ENCODE data around the gene MED25. TPM values are rescaled to one million over a fixed set of nuclear protein-coding genes. Genes with fewer than 3 reads are reported as not detected.
A peak's percentile ranks its signal among the peaks of the same experiment; 100 is the strongest.

The MED25 gene
- total RNA-seq, 2 donors from 2014 or later: 55.6 to 56.1 TPM

- H3K27ac Mint-ChIP-seq: peak within 1 kb of the TSS; percentile 88
- H3K36me3 Mint-ChIP-seq (ENCODE audit: low read depth): peaks cover 26% of the 10 kb centered on the region
- H3K9me3 Mint-ChIP-seq: no peaks in the 10 kb centered on the region
- H3K4me1 Mint-ChIP-seq: peaks cover 28% of the 10 kb centered on the region
- peak; percentile 92 for ATAC-seq (replicated peaks)
- no peaks in the 10 kb centered on the region for H3K27me3 Mint-ChIP-seq
- peak within 1 kb of the TSS; percentile 87 for H3K4me3 Mint-ChIP-seq
These were observed 32.6 kb downstream of the MED25 start, which contains the start of gene PTOV1 for GRCh38 chr19:49850487-49851342. Gene PTOV1, plus strand, starts transcription at chr19:49851159.

GRCh38 chr19:49851456-49852259 is 33.6 kb downstream of the MED25 start:
- no peaks in the 10 kb centered on the region for H3K9me3 Mint-ChIP-seq
- H3K4me1 Mint-ChIP-seq: peaks cover 28% of the 10 kb centered on the region
- peaks cover 35% of the 10 kb centered on the region for H3K36me3 Mint-ChIP-seq (ENCODE audit: low read depth)
- H3K27ac Mint-ChIP-seq: peak overlapping the region; percentile 87
- peak overlapping the region; percentile 87 for H3K4me3 Mint-ChIP-seq
- ATAC-seq (replicated peaks): no peak
- H3K27me3 Mint-ChIP-seq: no peaks in the 10 kb centered on the region

- H3K27ac Mint-ChIP-seq: peak overlapping the region; percentile 87
- no peaks in the 10 kb centered on the region for H3K27me3 Mint-ChIP-seq
These were observed 34.6 kb downstream of the MED25 start for GRCh38 chr19:49852631-49853126.

GRCh38 chr19:49853852-49854377 is 35.8 kb downstream of the MED25 start:
- H3K4me1 Mint-ChIP-seq: peaks cover 21% of the 10 kb centered on the region
- no peak overlapping the region for H3K27ac Mint-ChIP-seq
- no peaks in the 10 kb centered on the region for H3K9me3 Mint-ChIP-seq
- H3K4me3 Mint-ChIP-seq: no peak overlapping the region
- ATAC-seq (replicated peaks): no peak
- H3K36me3 Mint-ChIP-seq (ENCODE audit: low read depth): peaks cover 54% of the 10 kb centered on the region
- H3K27me3 Mint-ChIP-seq: no peaks in the 10 kb centered on the region

More at GRCh38 chr19:49852631-49853126, 34.6 kb downstream of the MED25 start:
- no peak for ATAC-seq (replicated peaks)
- Mint-ChIP-seq H3K4me1 (peaks cover 28% of the 10 kb centered on the region), H3K9me3 (no peaks in the 10 kb centered on the region), H3K36me3 (ENCODE audit: low read depth) (peaks cover 42% of the 10 kb centered on the region), H3K4me3 (peak overlapping the region; percentile 87)

- Mint-ChIP-seq H3K9me3 (no peaks in the 10 kb centered on the region), H3K27ac (no peak overlapping the region), H3K27me3 (no peaks in the 10 kb centered on the region), H3K4me1 (peaks cover 16% of the 10 kb centered on the region), H3K4me3 (no peak overlapping the region), H3K36me3 (ENCODE audit: low read depth) (peaks cover 58% of the 10 kb centered on the region)
- ATAC-seq (replicated peaks): no peak
These were observed 36.5 kb downstream of the MED25 start for GRCh38 chr19:49854378-49855263.

GRCh38 chr19:49855277-49855675 is 37.2 kb downstream of the MED25 start:
- no peaks in the 10 kb centered on the region for H3K9me3 Mint-ChIP-seq
- ATAC-seq (replicated peaks): no peak
- H3K4me1 Mint-ChIP-seq: peaks cover 10% of the 10 kb centered on the region
- H3K36me3 Mint-ChIP-seq (ENCODE audit: low read depth): peaks cover 63% of the 10 kb centered on the region
- no peak overlapping the region for H3K4me3 Mint-ChIP-seq
- peak overlapping the region; percentile 48 for H3K27ac Mint-ChIP-seq
- no peaks in the 10 kb centered on the region for H3K27me3 Mint-ChIP-seq

- H3K27me3 Mint-ChIP-seq: no peaks in the 10 kb centered on the region
- H3K9me3 Mint-ChIP-seq: no peaks in the 10 kb centered on the region
- H3K27ac Mint-ChIP-seq: peak overlapping the region; percentile 48
- no peak for ATAC-seq (replicated peaks)
- peaks cover 9% of the 10 kb centered on the region for H3K4me1 Mint-ChIP-seq
- H3K36me3 Mint-ChIP-seq (ENCODE audit: low read depth): peaks cover 63% of the 10 kb centered on the region
- H3K4me3 Mint-ChIP-seq: no peak overlapping the region
These were observed 37.8 kb downstream of the MED25 start for GRCh38 chr19:49855676-49856573.

GRCh38 chr19:49856574-49857021 is 38.5 kb downstream of the MED25 start:
- no peak for ATAC-seq (replicated peaks)
- no peak overlapping the region for H3K4me3 Mint-ChIP-seq
- H3K4me1 Mint-ChIP-seq: peaks cover 9% of the 10 kb centered on the region
- no peak overlapping the region for H3K27ac Mint-ChIP-seq
- no peaks in the 10 kb centered on the region for H3K9me3 Mint-ChIP-seq
- H3K27me3 Mint-ChIP-seq: no peaks in the 10 kb centered on the region
- H3K36me3 Mint-ChIP-seq (ENCODE audit: low read depth): peaks cover 68% of the 10 kb centered on the region

- ATAC-seq (replicated peaks): no peak
- Mint-ChIP-seq H3K36me3 (ENCODE audit: low read depth) (peaks cover 68% of the 10 kb centered on the region), H3K27me3 (no peaks in the 10 kb centered on the region), H3K27ac (no peak overlapping the region), H3K4me3 (no peak overlapping the region), H3K4me1 (peaks cover 6% of the 10 kb centered on the region), H3K9me3 (no peaks in the 10 kb centered on the region)
These were observed 39.2 kb downstream of the MED25 start for GRCh38 chr19:49857061-49857837.

- Mint-ChIP-seq H3K36me3 (ENCODE audit: low read depth) (peaks cover 63% of the 10 kb centered on the region), H3K27ac (no peak overlapping the region), H3K9me3 (no peaks in the 10 kb centered on the region), H3K27me3 (no peaks in the 10 kb centered on the region), H3K4me3 (no peak overlapping the region), H3K4me1 (peaks cover 1% of the 10 kb centered on the region)
- ATAC-seq (replicated peaks): no peak
These were observed 39.7 kb downstream of the MED25 start for GRCh38 chr19:49857838-49858087.

- H3K27me3 Mint-ChIP-seq: no peaks in the 10 kb centered on the region
- H3K4me1 Mint-ChIP-seq: peaks cover 3% of the 10 kb centered on the region
- peaks cover 67% of the 10 kb centered on the region for H3K36me3 Mint-ChIP-seq (ENCODE audit: low read depth)
- no peaks in the 10 kb centered on the region for H3K9me3 Mint-ChIP-seq
- no peak overlapping the region for H3K27ac Mint-ChIP-seq
- ATAC-seq (replicated peaks): no peak
- H3K4me3 Mint-ChIP-seq: no peak overlapping the region
These were observed 40.2 kb downstream of the MED25 start for GRCh38 chr19:49858088-49858985.

All from activated T-helper 17 cell treated with anti-CD3 and anti-CD28 coated beads, Interleukin-2, amount 50 U/mL, for 72 hours (primary cell).